A549 (cell line): Measurements from ENCODE around the gene THAP7. TPM values are rescaled to one million over a fixed set of nuclear protein-coding genes. Genes with fewer than 3 reads are reported as not detected.

Source experiments
- ATAC-seq, 2 experiments: fragments of 200-7000 bp in 1 of 2; fragments of >200 bp in 1 of 2; cut with Nextera tagmentation in 1 of 2; cut with Tn5 transposase in 1 of 2; 3 replicates each; pipeline versions ENCODE4 v1.8.0 to v1.9.1; 2018 to 2020; ENCODE audit warnings: mild to moderate bottlenecking in 1 of 2, moderate library complexity in 1 of 2
- CTCF ChIA-PET: fragments of 300-600 bp; sonication (Branson Sonifier 250); formaldehyde crosslinking; extraction: SDS; loops from one replicate; lab custom pipeline; 2021; ENCODE audit warnings: antibody characterized with exemption, inconsistent platforms; lab: Yijun Ruan, JAX
- POLR2A ChIA-PET: fragments of 350-600 bp; formaldehyde crosslinking; extraction: SDS; loops from one replicate; lab custom pipeline; 2021; ENCODE audit warnings: antibody characterized with exemption, inconsistent platforms; lab: Yijun Ruan, JAX
- DNase-seq, 2 experiments: peaks; one replicate each; pipeline versions ENCODE4 v3.0.0 to v3.0.0-alpha.2; 2011 to 2016; ENCODE audit warnings: low read depth in 1 of 2, low spot score in 1 of 2
- FAIRE-seq: peaks from 2 replicates; lab custom pipeline; 2011; peaks lifted over from hg19 to GRCh38; lab: Jason Lieb, UNC
- H3K27ac ChIP-seq, 2 experiments: fragments of >200 bp; sonication (Bioruptor Twin); formaldehyde crosslinking; 3 replicates each; pipeline ENCODE4 v1.5.1; 2016 to 2017
- H3K4me1 ChIP-seq: fragments of >200 bp; sonication (Bioruptor Twin); formaldehyde crosslinking; 3 replicates; pipeline ENCODE4 v1.6.1; 2016
- H3K4me2 ChIP-seq: fragments of >200 bp; sonication (Bioruptor Twin); formaldehyde crosslinking; 3 replicates; pipeline ENCODE4 v1.6.1; 2016
- H3K4me3 ChIP-seq: fragments of >200 bp; sonication (Bioruptor Twin); formaldehyde crosslinking; 3 replicates; pipeline ENCODE4 v1.5.1; 2016
- H3K9me3 ChIP-seq: fragments of >200 bp; sonication (Bioruptor Twin); formaldehyde crosslinking; 3 replicates; pipeline ENCODE4 v1.6.1; 2016
- BHLHE40 ChIP-seq: IDR thresholded peaks from 2 replicates; pipeline ENCODE4 v1.6.1; 2012; ENCODE audit warnings: low read depth, low read length, inconsistent platforms
- CBX2 ChIP-seq: fragments of 200-600 bp; sonication (generic); IDR thresholded peaks from 2 replicates; pipeline ENCODE4 v1.6.1; 2016; ENCODE audit warnings: low read depth, mild to moderate bottlenecking, borderline replicate concordance
- CTCF ChIP-seq: fragments of >200 bp; sonication (Bioruptor Twin); formaldehyde crosslinking; IDR thresholded peaks from 3 replicates; pipeline ENCODE4 v1.5.1; 2016
- EHF ChIP-seq: fragments of 250-450 bp; sonication (Bioruptor Pico); IDR thresholded peaks from 2 replicates; pipeline ENCODE4 v1.5.0; 2020; ENCODE audit warnings: mild to moderate bottlenecking
- FOSL2 ChIP-seq, 2 experiments: fragments of 450-650 bp in 1 of 2; fragments of >200 bp in 1 of 2; sonication (Bioruptor Twin) in 1 of 2; formaldehyde crosslinking; IDR thresholded peaks; 2 replicates each; pipeline versions ENCODE4 v1.5.0 to v1.6.1; 2016 to 2020; ENCODE audit warnings: mild to moderate bottlenecking in 1 of 2, moderate library complexity in 1 of 2
- FOXS1 ChIP-seq: fragments of 250-450 bp; sonication (Bioruptor Pico); IDR thresholded peaks from 2 replicates; pipeline ENCODE4 v1.5.0; 2020; ENCODE audit warnings: mild to moderate bottlenecking, moderate library complexity
- HOXB5 ChIP-seq: fragments of 250-450 bp; sonication (Bioruptor Pico); IDR thresholded peaks from 2 replicates; pipeline ENCODE4 v1.5.0; 2020; ENCODE audit warnings: mild to moderate bottlenecking, moderate library complexity
- JUN ChIP-seq, 2 experiments: fragments of >200 bp; sonication (Bioruptor Twin); formaldehyde crosslinking; IDR thresholded peaks; 2 replicates in 1 of 2; 3 replicates in 1 of 2; pipeline ENCODE4 v1.6.1; 2016 to 2017
- KDM1A ChIP-seq: fragments of 200-600 bp; sonication (generic); IDR thresholded peaks from 2 replicates; pipeline ENCODE4 v1.6.1; 2016; ENCODE audit warnings: low read depth, mild to moderate bottlenecking
- NFE2L2 ChIP-seq: fragments of 150-350 bp; conservative IDR thresholded peaks from 2 replicates; pipeline ENCODE4 v1.6.1; 2014; ENCODE audit warnings: low read length
- NPAS2 ChIP-seq: fragments of 250-450 bp; sonication (Bioruptor Pico); IDR thresholded peaks from 2 replicates; pipeline ENCODE4 v1.8.0; 2022; ENCODE audit warnings: mild to moderate bottlenecking, moderate library complexity, borderline replicate concordance
- PHF8 ChIP-seq: fragments of 200-600 bp; sonication (generic); IDR thresholded peaks from 2 replicates; pipeline ENCODE4 v1.6.1; 2016; ENCODE audit warnings: low read depth, mild to moderate bottlenecking, antibody characterized with exemption, moderate library complexity, borderline replicate concordance
- POLR2A ChIP-seq: IDR thresholded peaks from 2 replicates; pipeline ENCODE4 v1.6.1; 2012; ENCODE audit warnings: mild to moderate bottlenecking, low read length
- RAD21 ChIP-seq, 2 experiments: fragments of >200 bp in 1 of 2; sonication (Bioruptor Twin) in 1 of 2; formaldehyde crosslinking in 1 of 2; IDR thresholded peaks in 1 of 2; conservative IDR thresholded peaks in 1 of 2; 2 replicates in 1 of 2; 3 replicates in 1 of 2; pipeline ENCODE4 v1.6.1; 2012 to 2018; ENCODE audit warnings: inconsistent platforms in 1 of 2
- RARB ChIP-seq: fragments of 250-450 bp; sonication (Bioruptor Pico); IDR thresholded peaks from 2 replicates; pipeline ENCODE4 v1.8.0; 2021; ENCODE audit warnings: mild to moderate bottlenecking, moderate library complexity
- RCOR1 ChIP-seq: fragments of 150-350 bp; IDR thresholded peaks from 2 replicates; pipeline ENCODE4 v1.6.1; 2014; ENCODE audit warnings: antibody characterized with exemption, low read length, low read depth
- RNF2 ChIP-seq: fragments of 200-600 bp; sonication (generic); IDR thresholded peaks from 2 replicates; pipeline ENCODE4 v1.6.1; 2016; ENCODE audit warnings: low read depth, mild to moderate bottlenecking, antibody characterized with exemption, moderate library complexity, borderline replicate concordance
- SREBF2 ChIP-seq: fragments of 450-650 bp; IDR thresholded peaks from 2 replicates; pipeline ENCODE4 v1.6.1; 2014; ENCODE audit warnings: mild to moderate bottlenecking, moderate library complexity
- TP53 ChIP-seq: fragments of 250-450 bp; sonication (Bioruptor Pico); IDR thresholded peaks from 2 replicates; pipeline ENCODE4 v1.5.0; 2021; ENCODE audit warnings: mild to moderate bottlenecking, moderate library complexity
- ZFP36 ChIP-seq: fragments of 450-650 bp; IDR thresholded peaks from 2 replicates; pipeline ENCODE4 v1.6.1; 2014; ENCODE audit warnings: borderline replicate concordance; ENCODE audit not compliant: partially characterized antibody
- ZNF302 ChIP-seq: fragments of 250-450 bp; sonication (Bioruptor Pico); IDR thresholded peaks from 2 replicates; pipeline ENCODE4 v1.9.0; 2021; ENCODE audit warnings: inconsistent platforms, mild to moderate bottlenecking, moderate library complexity
- WGBS: methylation state at CpG from one replicate; pipeline ENCODE4 v1.1.6; 2017; ENCODE audit errors: missing lambda C conversion rate; 5-methylcytosine and 5-hydroxymethylcytosine counted together
- polyA plus RNA-seq, 4 experiments: library from polyadenylated mRNA; depleted of rRNA in 3 of 4; stranded (reverse); fragments of >200 nt; fragmentation: RNase III in 1 of 4; extraction: RNeasy Plus Mini Kit Qiagen cat#74134 plus additional on column Dnase treatment in 1 of 4; gene quantifications; 2 replicates in 3 of 4; 3 replicates in 1 of 4; pipeline ENCODE4 v1.2.3, GENCODE V29; 2011 to 2017
- TF ChIP-seq, protein P1 (sequence below): IDR thresholded peaks from 2 replicates; pipeline ENCODE4 v1.6.1; 2012
- TF ChIP-seq, protein P2 (sequence below): fragments of >200 bp; sonication (Bioruptor Twin); formaldehyde crosslinking; IDR thresholded peaks from 3 replicates; pipeline ENCODE4 v1.6.1; 2016

Gene THAP7
- polyA plus RNA-seq, 2 of the 4 experiments (the other 2 are of a cell fraction): 15.9 to 22.7 TPM

- Histone ChIP-seq H3K4me3 (no peak overlapping the region), H3K9me3 (no peaks in the 10 kb centered on the region), H3K4me1 (no peaks in the 10 kb centered on the region), H3K4me2 (no peak overlapping the region), H3K27ac (no peak overlapping the region)
- POLR2A ChIA-PET: no interaction called here
- TF ChIP-seq RAD21 (conservative IDR thresholded peaks at IDR 0.05 in 1 of 2, IDR thresholded peaks at IDR 0.05 in 1 of 2) (no peak), EHF (CRISPR knock-in tag) (no peak), BHLHE40 (no peak), TP53 (CRISPR knock-in tag) (no peak), NFE2L2 (no peak), FOXS1 (CRISPR knock-in tag) (no peak), CTCF (no peak), FOSL2 (IDR thresholded peaks at IDR 0.05) (no peak), FOSL2 (CRISPR knock-in tag; IDR thresholded peaks at IDR 0.05) (no peak), ZFP36 (no peak)
- TF ChIP-seq, protein P1, sequence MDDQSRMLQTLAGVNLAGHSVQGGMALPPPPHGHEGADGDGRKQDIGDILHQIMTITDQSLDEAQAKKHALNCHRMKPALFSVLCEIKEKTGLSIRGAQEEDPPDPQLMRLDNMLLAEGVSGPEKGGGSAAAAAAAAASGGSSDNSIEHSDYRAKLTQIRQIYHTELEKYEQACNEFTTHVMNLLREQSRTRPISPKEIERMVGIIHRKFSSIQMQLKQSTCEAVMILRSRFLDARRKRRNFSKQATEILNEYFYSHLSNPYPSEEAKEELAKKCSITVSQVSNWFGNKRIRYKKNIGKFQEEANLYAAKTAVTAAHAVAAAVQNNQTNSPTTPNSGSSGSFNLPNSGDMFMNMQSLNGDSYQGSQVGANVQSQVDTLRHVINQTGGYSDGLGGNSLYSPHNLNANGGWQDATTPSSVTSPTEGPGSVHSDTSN: no peak
- TF ChIP-seq, protein P2, sequence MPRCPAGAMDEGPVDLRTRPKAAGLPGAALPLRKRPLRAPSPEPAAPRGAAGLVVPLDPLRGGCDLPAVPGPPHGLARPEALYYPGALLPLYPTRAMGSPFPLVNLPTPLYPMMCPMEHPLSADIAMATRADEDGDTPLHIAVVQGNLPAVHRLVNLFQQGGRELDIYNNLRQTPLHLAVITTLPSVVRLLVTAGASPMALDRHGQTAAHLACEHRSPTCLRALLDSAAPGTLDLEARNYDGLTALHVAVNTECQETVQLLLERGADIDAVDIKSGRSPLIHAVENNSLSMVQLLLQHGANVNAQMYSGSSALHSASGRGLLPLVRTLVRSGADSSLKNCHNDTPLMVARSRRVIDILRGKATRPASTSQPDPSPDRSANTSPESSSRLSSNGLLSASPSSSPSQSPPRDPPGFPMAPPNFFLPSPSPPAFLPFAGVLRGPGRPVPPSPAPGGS: no peak
- ATAC-seq (no peak), FAIRE-seq (no peak), DNase-seq (no peak)
- 47% methylated on average over 13 of the region's 15 CpGs for WGBS
- CTCF ChIA-PET: interaction anchor here (2.4 kb wide), 1 partner anchor 8 kb away, joined by 6 read pairs; no protein-coding TSS in a partner anchor
Observed at GRCh38 chr22:21030032-21030431, 28.1 kb upstream of the THAP7 start.

DNA sequence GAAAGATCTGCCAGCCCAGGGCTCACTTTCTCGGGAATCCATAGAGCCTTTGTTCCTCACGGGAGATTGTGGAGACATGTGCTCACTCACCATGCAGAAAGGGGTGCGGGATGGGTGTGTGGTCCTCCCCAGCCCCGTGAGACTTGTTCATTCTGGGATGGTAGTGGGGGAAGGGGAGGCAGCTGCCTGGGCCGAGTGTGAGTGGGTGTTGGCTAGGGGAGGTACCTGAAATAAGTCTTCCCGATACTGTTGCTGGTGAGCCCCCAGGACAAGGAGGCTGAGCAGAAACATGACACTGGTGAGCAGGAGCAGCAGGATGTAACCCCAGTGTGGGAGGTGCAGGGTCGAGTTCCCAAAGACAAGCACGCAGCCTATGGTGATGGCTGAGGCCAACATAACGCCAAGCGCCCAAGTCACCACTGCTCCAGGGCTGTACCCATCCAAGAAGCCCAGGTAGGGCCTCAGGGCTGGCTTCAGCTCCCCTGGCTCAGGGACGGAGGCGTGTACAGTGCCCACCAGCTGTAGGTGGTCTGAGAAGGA lies 27.6 kb upstream of the THAP7 start:
- WGBS: 66% methylated on average over 7 of the region's 12 CpGs
- no peak overlapping the region for H3K4me3 ChIP-seq
- POLR2A ChIA-PET: no interaction called here

GRCh38 chr22:21028277-21029251 lies 26.6 kb upstream of the THAP7 start:
- Histone ChIP-seq H3K27ac (no peak overlapping the region), H3K4me2 (no peak overlapping the region), H3K4me3 (no peak overlapping the region), H3K9me3 (no peaks in the 10 kb centered on the region), H3K4me1 (no peaks in the 10 kb centered on the region)
- FAIRE-seq (no peak), DNase-seq (no peak), ATAC-seq (no peak)
- ChIA-PET CTCF (interaction anchor here (0.9 kb wide), 1 partner anchor 26 kb away, joined by 3 read pairs; the partner anchor contains the start of gene THAP7), POLR2A (no interaction called here)
- TF ChIP-seq RNF2 (no peak), PHF8 (no peak), HOXB5 (CRISPR knock-in tag) (no peak), NPAS2 (CRISPR knock-in tag) (no peak), RARB (CRISPR knock-in tag) (no peak), JUN (IDR thresholded peaks at IDR 0.05) (no peak), TP53 (CRISPR knock-in tag) (no peak), POLR2A (no peak), BHLHE40 (no peak)
- 71% methylated on average over 7 of the region's 13 CpGs for WGBS

More for the DNA sequence above, 27.6 kb upstream of the THAP7 start:
- Histone ChIP-seq H3K9me3 (no peaks in the 10 kb centered on the region), H3K4me2 (no peak overlapping the region)
- TF ChIP-seq SREBF2 (no peak), RAD21 (conservative IDR thresholded peaks at IDR 0.05 in 1 of 2, IDR thresholded peaks at IDR 0.05 in 1 of 2) (no peak), RCOR1 (no peak), NPAS2 (CRISPR knock-in tag) (no peak), ZNF302 (CRISPR knock-in tag) (no peak), CBX2 (no peak), BHLHE40 (no peak), PHF8 (no peak), KDM1A (no peak)
- TF ChIP-seq, all 56 proteins: peak for 0
- Histone ChIP-seq H3K27ac (no peak overlapping the region), H3K4me1 (no peaks in the 10 kb centered on the region)
- FAIRE-seq: no peak
- ATAC-seq: no peak
- DNase-seq: no peak
- CTCF ChIA-PET: interaction anchor here (0.9 to 2.4 kb wide), 2 partner anchors 8 to 27 kb away, joined by 3 to 6 read pairs; partner anchors contain the start of gene THAP7
